ENCODE results near the gene ZNF469.

ZNF469 gene

DNA sequence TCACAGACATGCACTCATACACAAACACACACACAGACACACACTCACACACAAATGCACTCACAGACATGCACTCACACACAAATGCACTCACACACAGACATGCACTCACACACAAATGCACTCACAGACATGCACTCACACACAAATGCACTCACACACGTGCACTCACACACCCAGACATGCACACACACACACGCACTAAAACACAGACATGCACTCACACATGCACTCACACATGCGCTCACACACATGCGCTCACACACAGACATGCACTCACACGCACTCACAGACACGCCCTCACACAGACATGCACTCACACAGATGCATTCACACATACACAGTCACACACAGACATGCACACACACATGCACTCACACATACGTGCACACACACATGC lies 2.7 kb upstream of the ZNF469 start:
- no peak for DNase-seq

DNA sequence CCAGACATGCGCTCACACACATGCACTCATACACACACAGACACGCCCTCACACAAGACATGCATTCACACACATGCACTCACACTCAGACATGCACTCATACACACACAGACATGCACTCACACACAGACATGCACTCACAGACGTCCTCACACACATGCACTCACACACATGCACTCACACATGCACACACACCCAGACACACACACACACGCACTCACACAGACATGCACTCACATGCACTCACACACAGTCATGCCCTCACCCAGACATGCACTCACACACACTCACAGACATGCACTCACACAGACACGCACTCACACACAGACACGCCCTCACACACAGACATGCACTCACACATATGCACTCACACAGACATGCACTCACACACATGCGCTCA lies 2.1 kb upstream of the ZNF469 start:
- no peak for DNase-seq

- no peak for DNase-seq
Observed at GRCh38 chr16:88381820-88382451, 823 bp upstream of the ZNF469 start.

GRCh38 chr16:88383401-88384221 lies 852 bp downstream of the ZNF469 start:
- DNase-seq = no peak

GRCh38 chr16:88384222-88385111 lies 1.7 kb downstream of the ZNF469 start:
- no peak for DNase-seq

DNA sequence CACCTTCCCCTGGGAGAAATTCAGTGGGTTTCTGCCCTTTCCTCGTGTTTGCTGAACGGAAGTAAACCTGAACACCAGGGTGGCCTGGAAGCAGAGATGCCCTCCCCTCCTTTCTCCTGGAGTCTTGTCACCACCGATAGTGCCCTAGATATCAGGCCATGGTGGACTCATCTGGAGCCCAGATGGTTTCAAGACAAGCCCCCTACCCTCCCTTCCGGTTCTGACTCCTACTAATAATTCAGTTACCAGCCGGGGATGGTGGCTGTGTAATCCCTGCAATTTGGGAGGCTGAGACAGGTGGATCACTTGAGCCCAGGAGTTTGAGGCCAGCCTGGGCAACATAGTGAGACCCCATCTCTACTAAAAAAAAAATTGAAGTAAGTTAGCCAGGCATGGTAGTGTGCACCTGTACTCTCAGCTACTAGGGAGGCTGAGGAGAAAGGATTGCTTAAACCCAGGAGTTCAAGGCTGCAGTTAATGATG lies 2.4 kb downstream of the ZNF469 start:
- no peak for DNase-seq

- DNase-seq = no peak
Observed at GRCh38 chr16:88385831-88386815, 3.4 kb downstream of the ZNF469 start.

DNA sequence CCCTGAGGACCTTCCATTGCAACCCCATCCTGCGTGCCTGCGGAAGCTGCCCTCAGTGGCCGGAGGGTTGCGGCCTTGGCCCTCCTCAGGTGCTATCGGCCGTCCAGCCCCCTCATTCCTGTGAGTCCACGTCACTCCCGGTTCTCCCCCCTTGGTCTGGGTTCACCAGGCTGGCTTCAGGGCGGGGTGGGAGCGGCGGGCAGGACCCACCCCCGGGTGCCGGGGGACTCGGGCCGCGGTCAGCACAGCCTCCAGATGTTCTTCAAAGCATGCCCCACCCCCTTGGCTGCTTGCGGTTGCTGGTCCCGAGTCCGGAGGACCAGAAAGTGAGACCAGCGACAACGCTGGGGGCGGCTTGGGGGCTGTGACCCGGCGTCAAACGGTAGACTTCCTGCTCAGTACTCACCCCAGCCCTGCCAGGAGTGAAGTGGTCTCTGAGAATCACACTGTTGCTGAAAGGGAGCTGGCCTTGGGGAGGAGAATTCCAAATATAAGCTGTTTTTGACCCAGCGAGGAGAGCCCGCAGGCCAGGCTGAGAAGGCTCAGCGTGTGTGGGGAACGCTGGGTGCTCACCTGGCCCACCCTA lies 4.5 kb downstream of the ZNF469 start:
- DNase-seq = no peak

- no peak for DNase-seq
Observed at GRCh38 chr16:88387941-88388627, 5.3 kb downstream of the ZNF469 start.

- no peak for DNase-seq
Observed at GRCh38 chr16:88389191-88389590, 6.4 kb downstream of the ZNF469 start.

- DNase-seq = no peak
Observed at GRCh38 chr16:88389621-88390160, 6.9 kb downstream of the ZNF469 start.

DNA sequence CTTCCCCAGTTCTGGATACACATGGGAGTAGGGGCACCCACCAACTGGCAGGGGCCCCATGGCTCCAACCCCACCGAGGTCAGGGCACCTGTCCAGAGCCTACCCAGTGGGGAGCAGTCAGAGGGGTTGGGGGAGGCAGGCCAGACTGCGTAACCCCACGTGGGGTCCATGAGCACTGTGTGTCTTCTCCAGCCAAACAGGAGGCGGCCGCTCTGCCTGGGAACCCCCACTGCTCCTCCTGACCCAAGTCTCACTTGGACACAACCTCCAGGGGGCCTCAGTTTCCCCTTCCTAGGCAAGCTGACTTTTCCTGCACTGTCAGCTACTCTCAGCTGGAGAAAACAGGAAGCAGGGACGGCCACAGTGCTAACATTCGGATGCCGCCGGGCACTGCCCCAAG lies 7.5 kb downstream of the ZNF469 start:
- no peak for DNase-seq

GRCh38 chr16:88390735-88391134 lies 8.0 kb downstream of the ZNF469 start:
- no peak for DNase-seq

GRCh38 chr16:88391144-88391850 lies 8.5 kb downstream of the ZNF469 start:
- DNase-seq = no peak

DNA sequence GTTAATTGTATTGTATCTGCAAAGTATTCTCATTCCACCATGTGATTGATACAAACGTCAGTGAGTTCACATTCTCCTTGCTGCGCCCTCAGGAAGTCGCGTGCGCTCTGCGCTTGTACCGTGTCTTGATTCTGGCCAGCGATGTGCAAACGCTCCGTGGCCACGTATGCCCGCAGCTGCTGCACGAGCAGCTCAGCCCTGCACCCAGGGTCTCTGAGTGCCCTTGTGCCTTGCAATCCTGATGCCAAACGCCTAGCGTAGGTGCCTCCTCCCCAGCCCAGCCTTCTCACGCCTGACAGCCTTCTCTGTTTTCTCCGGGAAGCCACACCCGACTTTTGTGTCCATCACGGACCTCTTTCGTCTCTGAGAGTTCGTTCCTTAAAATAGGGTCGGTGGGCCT lies 9.4 kb downstream of the ZNF469 start:
- DNase-seq = no peak

- DNase-seq = no peak
Observed at GRCh38 chr16:88392616-88393015, 9.9 kb downstream of the ZNF469 start.

DNA sequence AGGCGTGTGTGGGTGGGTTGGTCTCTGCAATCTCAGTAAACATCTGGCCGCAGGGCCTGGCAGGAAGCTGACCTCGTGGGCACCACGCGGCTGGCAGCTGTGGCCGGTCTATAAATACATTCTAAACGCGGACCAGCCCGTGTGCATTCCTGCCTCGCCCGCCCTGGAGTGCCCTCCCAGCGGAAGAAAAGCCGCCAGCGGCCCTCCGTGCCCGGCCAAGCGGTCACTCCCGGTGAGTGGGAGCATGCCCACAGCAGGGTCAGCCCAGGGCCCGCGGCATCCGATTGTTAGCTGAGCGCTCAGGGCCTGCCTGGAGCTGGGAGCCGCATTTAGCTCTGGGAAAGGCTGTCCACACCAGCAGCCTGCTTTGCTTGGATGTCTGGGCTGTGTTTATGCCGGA lies 10.3 kb downstream of the ZNF469 start:
- no peak for DNase-seq

DNA sequence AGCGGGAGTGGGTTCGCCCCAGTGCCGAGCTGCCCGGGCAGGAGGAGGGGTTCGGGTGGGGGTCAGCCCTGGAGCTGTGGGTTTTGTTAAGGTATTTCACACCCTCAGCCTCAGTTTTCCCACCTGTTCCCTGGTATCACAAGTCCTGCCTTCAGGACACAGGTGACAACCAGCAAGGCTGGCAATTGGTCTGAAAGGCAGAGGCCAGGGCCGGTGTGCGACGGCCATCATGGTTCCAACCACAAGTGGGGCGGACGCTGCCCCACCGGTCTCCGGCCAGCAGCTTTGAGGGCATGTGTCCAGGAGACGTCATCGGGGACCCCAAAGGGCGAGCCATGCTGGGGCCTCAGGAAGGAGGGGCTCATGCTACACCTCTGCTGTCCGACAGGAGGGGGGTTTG lies 10.8 kb downstream of the ZNF469 start:
- DNase-seq = no peak

GRCh38 chr16:88394426-88394825 lies 11.7 kb downstream of the ZNF469 start:
- no peak for DNase-seq
